K562 (cell line): ENCODE results near the gene ZNF584. TPM values are rescaled to one million over a fixed set of nuclear protein-coding genes. Genes with fewer than 3 reads are reported as not detected.

ENCODE experiments used
- ATF6 ChIP-seq: sonication (generic); formaldehyde crosslinking; IDR thresholded peaks from 2 replicates; pipeline ENCODE4 v1.4.0; 2020; ENCODE audit warnings: mild to moderate bottlenecking, missing genetic modification reagents
- PRMT5 ChIP-seq: sonication (generic); formaldehyde crosslinking; IDR thresholded peaks from 2 replicates; pipeline ENCODE4 v1.5.0; 2020; ENCODE audit warnings: missing genetic modification reagents
- SLC30A9 ChIP-seq: fragments of 250-450 bp; sonication (Bioruptor Pico); IDR thresholded peaks from 2 replicates; pipeline ENCODE4 v1.8.0; 2022; ENCODE audit warnings: mild to moderate bottlenecking, moderate library complexity
- SRSF7 ChIP-seq: fragments of 200-400 bp; formaldehyde crosslinking; optimal IDR thresholded peaks from 2 replicates; pipeline ENCODE3; 2017; ENCODE audit warnings: mild to moderate bottlenecking, low read depth, low read length
- ZNF407 ChIP-seq: fragments of 450-650 bp; IDR thresholded peaks from 2 replicates; pipeline ENCODE4 v1.6.1; 2016; ENCODE audit warnings: low read depth
- polyA plus RNA-seq, 8 experiments: library from polyadenylated mRNA; depleted of rRNA in 4 of 8; stranded (reverse) in 5 of 8; unstranded in 3 of 8; fragments of >200 nt; fragmentation: Nextera tagmentation in 2 of 8; fragmentation: Illumina TruSeq in 1 of 8; extraction: Ambion mirVana in 2 of 8; extraction: Trizol in 1 of 8; gene quantifications; 2 replicates each; pipeline versions ENCODE4 v1.2.1 to v1.2.3, GENCODE V29; 2011 to 2014; ENCODE audit warnings: inconsistent platforms in 1 of 8, missing spikeins in 1 of 8
- total RNA-seq, 7 experiments: library from RNA; depleted of rRNA in 6 of 7; stranded (reverse); fragments of >200 nt in 6 of 7; fragmentation: Illumina TruSeq in 2 of 7; extraction: Trizol in 2 of 7; gene quantifications; 2 replicates each; pipeline versions ENCODE4 v1.2.1 to v1.2.3, GENCODE V29; 2011 to 2021; ENCODE audit warnings: low replicate concordance in 1 of 7
- TF ChIP-seq, protein P1 (sequence below), 2 experiments: fragments of 250-450 bp in 1 of 2; fragments of 450-650 bp in 1 of 2; sonication (Bioruptor Pico) in 1 of 2; IDR thresholded peaks; 2 replicates each; pipeline versions ENCODE4 v1.6.1 to v1.8.0; 2016 to 2021; ENCODE audit warnings: mild to moderate bottlenecking in 2 of 2, moderate library complexity in 2 of 2, missing compliant biosample characterization in 1 of 2, missing genetic modification characterization in 1 of 2
- TF ChIP-seq, protein P2 (sequence below): fragments of 450-650 bp; IDR thresholded peaks from one replicate; pipeline ENCODE4 v1.6.1; 2018; ENCODE audit warnings: mild to moderate bottlenecking, moderate library complexity; ENCODE audit not compliant: partially characterized antibody

ZNF584 gene
- total and polyA plus RNA-seq, 9 of the 15 experiments (the other 6 are each of a cell fraction or from before 2014, with no cell fraction given): 5.8 to 43.4 (median 24.6) TPM

DNA sequence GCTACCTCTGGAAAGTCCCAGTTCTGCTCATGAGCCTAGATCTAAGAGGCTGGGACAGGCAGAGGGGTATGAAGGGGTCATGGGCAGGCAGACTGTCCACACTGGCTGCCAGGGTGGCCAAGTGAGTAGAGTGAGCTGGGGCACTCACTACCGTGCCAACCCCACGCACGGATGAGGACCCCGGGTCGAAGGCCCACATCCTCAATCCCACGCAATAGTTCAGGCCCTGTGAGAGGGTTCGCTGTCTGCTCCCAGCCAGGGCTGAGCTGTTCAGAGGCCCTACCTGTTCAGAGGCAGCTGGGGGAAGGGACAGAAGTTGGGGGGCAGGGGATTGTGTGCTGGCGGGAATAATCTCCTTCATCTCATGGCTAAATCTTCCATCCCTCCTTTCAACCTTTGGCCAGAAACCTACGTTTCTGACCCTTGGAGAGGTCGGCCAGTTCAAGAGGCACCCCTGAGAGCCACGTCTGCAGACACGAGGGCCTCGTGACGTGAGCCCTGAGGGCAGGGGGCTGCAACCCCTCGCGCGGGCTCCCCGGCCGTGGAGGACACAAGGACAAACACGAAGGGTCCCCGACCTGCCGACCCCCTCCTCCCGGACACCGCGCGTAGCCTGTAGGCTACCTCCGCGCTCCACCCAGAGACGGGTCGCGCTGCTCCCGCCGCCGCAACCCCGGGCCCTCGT lies 22.4 kb upstream of the ZNF584 start (continued):
- no peak for TF ChIP-seq SLC30A9 (CRISPR knock-in tag)
- TF ChIP-seq, protein P1, sequence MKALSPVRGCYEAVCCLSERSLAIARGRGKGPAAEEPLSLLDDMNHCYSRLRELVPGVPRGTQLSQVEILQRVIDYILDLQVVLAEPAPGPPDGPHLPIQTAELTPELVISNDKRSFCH (CRISPR knock-in tag; IDR thresholded peaks at IDR 0.05): no peak
- TF ChIP-seq, protein P1 (tag; IDR thresholded peaks at IDR 0.05): no peak
- no peak for TF ChIP-seq ZNF407
- peak; percentile 87 for TF ChIP-seq ATF6 (CRISPR knock-in tag)
- no peak for TF ChIP-seq SRSF7
- TF ChIP-seq, protein P2, sequence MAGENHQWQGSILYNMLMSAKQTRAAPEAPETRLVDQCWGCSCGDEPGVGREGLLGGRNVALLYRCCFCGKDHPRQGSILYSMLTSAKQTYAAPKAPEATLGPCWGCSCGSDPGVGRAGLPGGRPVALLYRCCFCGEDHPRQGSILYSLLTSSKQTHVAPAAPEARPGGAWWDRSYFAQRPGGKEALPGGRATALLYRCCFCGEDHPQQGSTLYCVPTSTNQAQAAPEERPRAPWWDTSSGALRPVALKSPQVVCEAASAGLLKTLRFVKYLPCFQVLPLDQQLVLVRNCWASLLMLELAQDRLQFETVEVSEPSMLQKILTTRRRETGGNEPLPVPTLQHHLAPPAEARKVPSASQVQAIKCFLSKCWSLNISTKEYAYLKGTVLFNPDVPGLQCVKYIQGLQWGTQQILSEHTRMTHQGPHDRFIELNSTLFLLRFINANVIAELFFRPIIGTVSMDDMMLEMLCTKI: no peak
- TF ChIP-seq PRMT5 (CRISPR knock-in tag): 0 out of 2 replicates have a peak, but pooled peaks have one; percentile 17
